Endothelial cell of umbilical vein (primary cell): ENCODE results near the gene JDP2.

ENCODE experiments used
- CTCF ChIP-seq, 2 donors: IDR thresholded peaks; 1 replicate in 1 of 2; 2 replicates in 1 of 2; pipeline ENCODE4 v1.5.1; 2011; ENCODE audit warnings: low read length in 2 of 2, mild to moderate bottlenecking in 2 of 2, moderate library complexity in 2 of 2, control low read depth in 1 of 2, inconsistent platforms in 1 of 2, low read depth in 1 of 2; ENCODE audit not compliant: insufficient read depth in 1 of 2; ENCODE audit errors: extremely low read depth in 1 of 2
- EZH2 ChIP-seq: IDR thresholded peaks from 2 replicates; pipeline ENCODE4 v1.6.1; 2012; ENCODE audit warnings: borderline replicate concordance, low read depth, mild to moderate bottlenecking, moderate library complexity, low read length, inconsistent platforms; ENCODE audit not compliant: severe bottlenecking
- GATA2 ChIP-seq: IDR thresholded peaks from 2 replicates; pipeline ENCODE4 v1.7.0; 2011; ENCODE audit warnings: low read depth, mild to moderate bottlenecking, moderate library complexity, mixed read lengths, low read length; ENCODE audit not compliant: insufficient read length, insufficient read depth
- JUN ChIP-seq: IDR thresholded peaks from 2 replicates; pipeline ENCODE4 v1.6.1; 2011; ENCODE audit warnings: borderline replicate concordance, low read depth; ENCODE audit not compliant: insufficient read length, insufficient read depth
- MAX ChIP-seq: IDR thresholded peaks from 2 replicates; pipeline ENCODE4 v1.6.1; 2011; ENCODE audit not compliant: insufficient read depth, insufficient read length
- POLR2A ChIP-seq: IDR thresholded peaks from 2 replicates; pipeline ENCODE4 v1.6.1; 2012; ENCODE audit warnings: low read depth, mild to moderate bottlenecking, control low read depth, low read length
- POLR2AphosphoS5 ChIP-seq: IDR thresholded peaks from 2 replicates; pipeline ENCODE4 v1.6.1; 2012; ENCODE audit warnings: low read depth, mild to moderate bottlenecking, control low read depth, low read length, moderate library complexity; ENCODE audit not compliant: insufficient read depth

GRCh38 chr14:75434138-75434889, 6.5 kb downstream of the JDP2 start:
- TF ChIP-seq CTCF (IDR thresholded peaks at IDR 0.05; ENCODE audit: extremely low read depth in 1 of 2, insufficient read depth in 1 of 2, low read depth in 1 of 2, low read length in 2 of 2): no peak
- TF ChIP-seq POLR2AphosphoS5: no peak
- TF ChIP-seq MAX: no peak
- no peak for TF ChIP-seq GATA2
- TF ChIP-seq EZH2: no peak
- no peak for TF ChIP-seq JUN
- no peak for TF ChIP-seq POLR2A
